Umbilical cord (tissue), 2 donors: ENCODE measurements around the gene WFDC10A. TPM values are rescaled to one million over a fixed set of nuclear protein-coding genes. Genes with fewer than 3 reads are reported as not detected.
"Not testable (repeated sequence)": the region's sequence is repeated elsewhere in the genome, so short reads cannot be mapped to it uniquely, and the experiment has no call there.

ENCODE experiments used
- DNase-seq: peaks from one replicate; pipeline ENCODE4 v3.0.0-alpha.2; 2015; ENCODE audit warnings: low spot score
- total RNA-seq: library from RNA; depleted of rRNA; stranded (reverse); fragments of >200 nt; gene quantifications from one replicate; pipeline ENCODE4 v1.2.3, GENCODE V29; 2014; ENCODE audit warnings: low replicate concordance; ENCODE audit not compliant: insufficient read depth

WFDC10A gene
- not detected for total RNA-seq

GRCh38 chr20:45629496-45630100 is at the start of gene WFDC10A:
TSS of gene WFDC10A (plus strand) at chr20:45629739. CDS start at chr20:45629814, 75 bp downstream.
- DNase-seq = peak; percentile 22

DNA sequence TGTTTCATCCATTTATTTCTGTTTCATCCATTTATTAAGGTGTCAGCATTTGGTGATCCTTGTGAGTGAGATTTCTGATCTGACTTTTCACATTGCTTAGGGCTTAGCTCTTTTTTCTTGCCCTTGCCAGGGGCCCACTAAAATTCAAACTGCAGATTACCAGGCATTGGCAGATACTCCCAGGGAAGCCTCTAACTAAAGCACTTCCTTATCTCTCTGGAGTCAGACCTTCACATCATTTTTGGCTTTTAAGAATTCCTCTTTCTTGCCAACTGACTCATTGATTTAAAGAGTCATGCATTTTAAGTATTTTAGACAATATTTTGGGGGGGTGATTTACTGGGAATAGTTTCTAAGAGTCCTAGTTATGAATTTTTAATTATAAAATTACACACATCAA is 47.8 kb upstream of the WFDC10A start:
- DNase-seq = no peak

GRCh38 chr20:45583502-45583901 is 46.0 kb upstream of the WFDC10A start:
- no peak for DNase-seq

DNA sequence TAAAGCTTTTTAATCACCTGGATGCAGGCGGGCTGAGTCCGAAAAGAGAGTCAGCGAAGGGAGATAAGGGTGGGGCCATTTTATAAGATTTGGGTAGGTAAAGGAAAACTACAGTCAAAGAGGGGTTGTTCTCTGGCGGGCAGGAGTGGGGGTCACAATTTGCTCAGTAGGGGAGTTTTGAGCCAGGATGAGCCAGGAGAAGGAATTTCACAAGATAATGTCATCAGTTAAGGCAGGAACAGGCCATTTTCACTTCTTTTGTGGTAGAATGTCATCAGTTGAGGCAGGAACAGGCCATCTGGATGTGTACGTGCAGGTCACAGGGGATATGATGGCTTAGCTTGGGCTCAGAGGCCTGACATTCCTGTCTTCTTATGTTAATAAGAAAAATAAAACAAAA is 45.2 kb upstream of the WFDC10A start:
- DNase-seq = not testable (repeated sequence)

DNA sequence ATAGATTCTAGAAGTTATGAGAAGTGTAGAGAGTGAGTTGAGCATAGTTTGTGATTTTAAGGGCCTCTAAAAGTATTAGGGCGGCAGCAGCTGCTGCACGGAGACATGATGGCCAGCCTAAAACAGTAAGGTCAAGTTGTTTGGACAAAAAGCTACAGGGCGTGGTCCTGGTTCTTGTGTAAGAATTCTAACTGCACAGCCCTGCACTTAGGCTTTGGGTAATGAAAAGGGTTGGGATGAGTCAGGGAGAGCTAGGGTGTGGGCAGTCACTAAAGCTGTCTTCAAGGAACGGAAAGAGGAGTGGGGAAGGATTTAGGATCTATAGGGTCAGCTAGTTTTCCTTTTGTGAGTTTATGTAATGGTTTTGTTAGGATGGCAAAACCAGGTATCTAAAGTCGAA is 43.6 kb upstream of the WFDC10A start:
- DNase-seq = not testable (repeated sequence)

DNA sequence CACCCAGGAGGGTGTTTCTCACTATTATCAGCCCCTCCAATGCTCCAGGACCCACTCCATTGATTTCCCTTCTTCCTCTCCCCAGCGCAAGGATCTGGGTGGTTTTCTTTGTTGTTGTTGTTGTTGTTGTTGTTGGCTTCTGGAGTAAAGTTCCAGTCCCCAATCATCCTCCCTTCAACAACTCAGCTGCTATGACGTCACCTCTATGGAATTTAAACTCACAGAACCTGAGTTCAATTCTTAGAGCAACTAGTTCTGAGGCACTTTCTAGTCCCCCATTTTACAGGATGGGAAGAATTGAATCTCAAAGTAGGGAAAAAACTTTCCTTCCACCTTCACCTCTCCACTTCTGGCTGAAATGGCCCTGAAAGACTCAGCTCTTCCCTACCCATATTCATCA is 40.7 kb upstream of the WFDC10A start:
- DNase-seq = no peak

DNA sequence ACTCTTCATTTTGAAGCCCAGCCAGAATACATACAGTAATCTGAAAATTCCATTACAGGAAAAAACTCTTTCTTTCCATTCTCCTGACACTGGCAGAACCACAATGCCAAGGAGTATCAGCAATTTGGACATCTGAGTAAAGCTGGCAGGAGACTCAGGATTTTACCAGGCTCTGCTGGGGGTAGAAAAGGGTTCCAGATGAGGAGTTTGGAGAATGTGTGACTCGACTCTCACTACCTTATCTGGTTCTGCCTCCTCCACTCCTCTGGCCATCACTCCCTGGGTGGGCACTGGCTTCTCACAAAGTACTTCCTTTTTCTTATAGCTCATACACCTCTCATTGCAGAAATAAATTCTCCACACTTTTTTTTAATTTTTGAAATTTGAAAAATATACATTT is 39.8 kb upstream of the WFDC10A start:
- DNase-seq = no peak

DNA sequence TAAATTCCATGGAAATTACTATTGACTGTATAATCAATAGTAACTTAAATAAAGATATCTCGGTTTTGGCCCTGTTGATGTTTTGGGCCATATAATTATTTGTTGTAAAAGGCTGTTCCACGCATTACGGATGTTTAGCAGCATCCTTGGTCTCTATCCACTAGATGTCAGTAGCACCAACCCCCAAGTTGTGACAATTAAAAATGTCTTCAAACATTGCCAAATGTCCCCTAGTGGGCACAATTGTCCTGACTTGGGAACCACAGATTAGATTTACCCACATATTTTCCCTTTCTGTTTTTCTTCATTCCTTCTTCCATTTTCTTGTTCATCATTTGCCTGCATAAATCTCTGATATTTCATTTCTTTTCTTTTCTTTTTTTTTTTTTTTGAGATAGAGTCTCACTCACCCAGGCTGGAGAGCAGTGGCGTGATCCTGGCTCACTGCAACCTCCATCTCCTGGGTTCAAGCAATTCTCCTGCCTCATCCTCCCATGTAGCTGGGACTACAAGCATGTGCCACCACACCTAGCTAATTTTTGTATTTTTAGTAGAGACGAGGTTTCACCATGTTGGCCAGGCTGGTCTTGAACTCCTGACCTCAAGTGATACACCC is 36.9 kb upstream of the WFDC10A start:
- no peak for DNase-seq

DNA sequence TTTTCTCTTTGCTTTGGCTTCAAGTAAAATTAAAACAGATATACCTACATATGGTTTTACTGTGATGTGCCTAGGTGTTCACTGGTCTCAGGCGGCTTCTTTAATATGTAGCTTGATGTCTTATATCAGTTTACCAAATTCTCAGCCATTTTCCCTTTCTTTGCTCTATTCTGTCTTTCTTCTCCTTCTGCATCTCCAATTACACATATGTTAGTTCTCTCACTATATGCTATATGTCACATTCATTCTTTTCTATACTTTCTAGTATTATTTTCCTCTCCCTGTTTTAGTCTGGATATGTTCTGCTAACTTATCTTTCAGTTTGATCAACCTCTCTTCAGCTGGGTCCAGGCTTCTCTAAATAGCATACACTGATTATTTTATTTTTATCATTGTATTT is 36.0 kb upstream of the WFDC10A start:
- no peak for DNase-seq

- no peak for DNase-seq
Observed at GRCh38 chr20:45595235-45595634, 34.3 kb upstream of the WFDC10A start.

- DNase-seq = no peak
Observed at GRCh38 chr20:45607810-45608209, 21.7 kb upstream of the WFDC10A start.

DNA sequence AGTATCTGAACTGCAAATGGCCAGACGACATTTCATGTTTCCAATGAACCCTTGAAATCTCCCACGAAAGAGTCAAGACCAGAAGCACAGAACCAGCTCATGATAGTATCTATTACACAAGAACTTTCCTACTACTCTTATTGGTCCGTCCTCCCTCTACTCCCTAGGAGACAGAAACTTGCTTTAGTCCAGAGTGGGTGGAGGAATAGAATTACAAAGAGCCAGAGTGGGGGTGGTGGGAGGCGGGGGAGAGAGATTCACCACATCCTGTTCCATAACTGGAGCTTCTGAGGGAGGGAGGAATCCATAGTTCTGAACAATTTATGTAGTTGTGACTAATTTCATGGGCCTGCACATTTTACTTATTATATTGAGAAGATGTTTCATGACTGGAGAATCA is 18.5 kb upstream of the WFDC10A start:
- DNase-seq = no peak

GRCh38 chr20:45612314-45612713 is 17.2 kb upstream of the WFDC10A start:
- no peak for DNase-seq

DNA sequence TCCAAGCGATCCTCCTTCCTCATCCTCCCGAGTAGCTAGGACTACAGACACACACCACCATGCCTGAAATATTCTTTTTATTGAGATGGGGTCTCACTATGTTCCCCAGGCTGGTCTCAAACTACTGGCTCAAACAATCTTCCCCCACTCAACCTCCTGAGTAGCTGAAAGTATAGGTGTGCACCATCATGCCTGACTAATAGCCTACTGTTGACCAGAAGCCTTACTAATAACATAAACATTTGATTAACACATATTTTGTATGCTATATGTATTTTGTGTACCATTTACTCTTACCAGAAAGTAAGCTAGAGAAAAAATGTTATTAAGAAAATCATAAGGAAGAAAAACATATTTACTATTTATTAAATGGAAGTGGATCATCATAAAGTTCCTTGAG is 11.9 kb upstream of the WFDC10A start:
- DNase-seq = no peak

DNA sequence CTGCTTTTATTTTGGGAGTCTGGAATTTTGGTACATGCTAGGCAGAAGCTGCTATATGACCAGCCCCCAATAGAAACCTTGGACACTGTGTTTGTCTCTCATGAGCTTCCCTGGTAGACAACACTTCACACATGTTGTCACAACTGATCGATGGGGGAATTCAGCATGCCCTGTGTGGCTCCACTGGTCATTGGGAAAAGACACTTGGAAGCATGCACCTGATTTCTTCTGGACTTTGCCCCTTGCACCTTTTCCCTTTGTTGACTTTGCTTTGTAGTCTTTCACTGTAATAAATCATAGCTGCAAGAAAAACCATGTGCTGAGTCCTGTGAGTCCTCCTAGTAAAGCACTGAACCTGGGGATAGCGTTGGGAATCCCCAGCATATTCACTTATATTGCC is 7.9 kb upstream of the WFDC10A start:
- no peak for DNase-seq

- no peak for DNase-seq
Observed at GRCh38 chr20:45626540-45626939, 3.0 kb upstream of the WFDC10A start.

GRCh38 chr20:45630371-45630770 is 832 bp downstream of the WFDC10A start:
- DNase-seq = no peak

- DNase-seq = no peak
Observed at GRCh38 chr20:45631184-45631583, 1.6 kb downstream of the WFDC10A start, which contains the start of gene WFDC9. TSS of gene WFDC9 (minus strand) at chr20:45631284. CDS start at chr20:45610181, 21,103 bp downstream.

DNA sequence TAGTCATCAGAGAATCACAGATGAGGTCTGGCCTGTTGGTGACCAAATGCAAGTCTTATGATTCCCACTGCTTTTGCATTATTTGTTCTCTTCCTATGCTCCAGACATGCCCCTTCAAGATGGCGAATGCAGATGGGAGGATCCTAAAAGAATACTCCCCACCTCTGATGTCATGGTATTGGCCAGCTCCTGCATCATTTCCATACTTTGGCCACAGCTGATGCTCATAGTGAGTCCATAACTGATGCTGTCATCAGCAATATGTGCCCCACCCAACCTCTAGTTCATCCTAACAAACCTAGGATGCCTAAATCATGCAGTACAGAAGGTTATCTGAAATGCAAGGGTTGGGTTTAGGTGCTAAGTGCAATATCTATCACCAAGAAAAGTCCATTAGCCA is 7.0 kb downstream of the WFDC10A start:
- DNase-seq = no peak

- no peak for DNase-seq
Observed at GRCh38 chr20:45639687-45640086, 10.1 kb downstream of the WFDC10A start.

DNA sequence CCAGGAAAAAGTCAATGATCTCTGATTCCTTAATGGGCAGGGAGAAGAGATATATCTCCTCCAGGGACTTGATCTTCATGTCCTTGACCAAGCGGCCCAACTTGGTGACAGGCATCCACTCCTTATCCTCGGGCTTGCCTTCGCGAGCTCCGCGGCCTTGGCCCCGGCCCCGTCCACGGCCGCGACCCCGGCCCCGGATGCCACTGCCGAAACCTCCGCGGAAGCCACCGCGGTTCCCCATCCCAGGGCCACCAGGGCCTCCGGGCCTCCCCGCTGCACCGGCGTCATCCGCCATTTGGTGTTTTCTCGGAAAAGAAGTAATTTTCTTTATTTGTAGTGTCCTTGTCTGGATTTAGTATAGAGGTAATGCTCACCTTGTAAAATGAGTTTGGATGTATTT is 11.5 kb downstream of the WFDC10A start:
- DNase-seq = not testable (repeated sequence)

DNA sequence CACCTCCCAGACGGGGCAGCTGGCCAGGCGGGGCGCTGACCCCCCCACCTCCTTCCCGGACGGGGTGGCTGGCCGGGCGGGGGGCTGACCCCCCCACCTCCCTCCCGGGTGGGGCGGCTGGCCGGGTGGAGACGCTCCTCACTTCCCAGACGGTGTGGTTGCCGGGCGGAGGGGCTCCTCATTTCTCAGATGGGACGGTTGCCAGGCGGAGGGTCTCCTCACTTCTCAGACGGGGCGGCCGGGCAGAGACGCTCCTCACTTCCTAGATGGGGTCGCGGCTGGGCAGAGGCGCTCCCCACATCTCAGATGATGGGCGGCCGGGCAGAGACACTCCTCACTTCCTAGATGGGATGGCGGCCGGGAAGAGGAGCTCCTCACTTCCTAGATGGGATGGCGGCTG is 16.3 kb downstream of the WFDC10A start:
- DNase-seq = not testable (repeated sequence)

- DNase-seq = no peak
Observed at GRCh38 chr20:45646875-45647274, 17.3 kb downstream of the WFDC10A start.
